Right lobe of liver (tissue), 4 donors: ENCODE measurements around the gene PHKG1.

Experiments
- CTCF ChIP-seq, 4 donors: fragments of 200-600 bp in 3 of 4; fragments of 450-650 bp in 1 of 4; IDR thresholded peaks; one replicate each; pipeline versions ENCODE4 v1.5.1 to v1.8.0; 2016 to 2022; ENCODE audit warnings: antibody characterized with exemption in 4 of 4, mild to moderate bottlenecking in 2 of 4
- POLR2A ChIP-seq: fragments of 450-650 bp; IDR thresholded peaks from one replicate; pipeline ENCODE4 v1.6.1; 2017; ENCODE audit warnings: antibody characterized with exemption, mild to moderate bottlenecking
- donor health status: DM: no; HTN: no; CAD: no.
- donor health status: DM: no; HTN: no; CAD: no.
- donor health status: DM: no; HTN: yes; CAD: no.

GRCh38 chr7:56040730-56041129, 52.0 kb downstream of the PHKG1 start:
- no peak for TF ChIP-seq CTCF (IDR thresholded peaks at IDR 0.05)
- no peak for TF ChIP-seq POLR2A
